ENCODE measurements around the gene ARHGAP24. TPM values are rescaled to one million over a fixed set of nuclear protein-coding genes. Genes with fewer than 3 reads are reported as not detected.

Gene ARHGAP24
- total and polyA plus RNA-seq, 12 donors: 6.7 to 35.5 (median 23.9) TPM

DNA sequence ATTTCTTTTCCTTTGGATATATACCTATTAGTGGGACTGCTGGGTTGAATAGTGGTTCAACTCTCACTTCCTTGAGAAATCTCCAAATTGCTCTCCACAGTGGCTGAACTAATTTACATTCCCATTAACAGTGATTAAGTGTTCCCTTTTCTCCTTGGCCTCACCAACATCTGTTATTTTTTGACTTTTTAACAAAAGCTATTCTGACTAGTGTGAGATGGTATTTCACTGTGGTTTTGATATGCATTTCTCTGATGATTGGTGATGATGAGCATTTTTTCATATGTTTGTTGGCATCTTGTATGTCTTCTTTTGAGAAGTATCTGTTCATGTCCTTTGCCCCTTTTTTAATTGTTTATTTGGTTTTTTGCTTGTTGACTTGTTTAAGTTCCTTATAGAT, 471.9 kb downstream of the ARHGAP24 start:
- no peak overlapping the region for H3K4me3 ChIP-seq
- H3K9me3 ChIP-seq: peaks cover 0 to 5% (median 0%) of the 10 kb centered on the region in 11 donors
- intact Hi-C loops (cut with DNase I): no loop called here
- no peak overlapping the region for H3K27ac ChIP-seq
- ATAC-seq: no peak
- H3K27me3 ChIP-seq: no peaks in the 10 kb centered on the region
- no peak for DNase-seq
- TF ChIP-seq, protein P1, sequence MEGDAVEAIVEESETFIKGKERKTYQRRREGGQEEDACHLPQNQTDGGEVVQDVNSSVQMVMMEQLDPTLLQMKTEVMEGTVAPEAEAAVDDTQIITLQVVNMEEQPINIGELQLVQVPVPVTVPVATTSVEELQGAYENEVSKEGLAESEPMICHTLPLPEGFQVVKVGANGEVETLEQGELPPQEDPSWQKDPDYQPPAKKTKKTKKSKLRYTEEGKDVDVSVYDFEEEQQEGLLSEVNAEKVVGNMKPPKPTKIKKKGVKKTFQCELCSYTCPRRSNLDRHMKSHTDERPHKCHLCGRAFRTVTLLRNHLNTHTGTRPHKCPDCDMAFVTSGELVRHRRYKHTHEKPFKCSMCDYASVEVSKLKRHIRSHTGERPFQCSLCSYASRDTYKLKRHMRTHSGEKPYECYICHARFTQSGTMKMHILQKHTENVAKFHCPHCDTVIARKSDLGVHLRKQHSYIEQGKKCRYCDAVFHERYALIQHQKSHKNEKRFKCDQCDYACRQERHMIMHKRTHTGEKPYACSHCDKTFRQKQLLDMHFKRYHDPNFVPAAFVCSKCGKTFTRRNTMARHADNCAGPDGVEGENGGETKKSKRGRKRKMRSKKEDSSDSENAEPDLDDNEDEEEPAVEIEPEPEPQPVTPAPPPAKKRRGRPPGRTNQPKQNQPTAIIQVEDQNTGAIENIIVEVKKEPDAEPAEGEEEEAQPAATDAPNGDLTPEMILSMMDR (IDR thresholded peaks at IDR 0.05): no peak
- no peaks in the 10 kb centered on the region for H3K36me3 ChIP-seq
- peaks cover 0 to 2% (median 0%) of the 10 kb centered on the region in 9 donors for H3K4me1 ChIP-seq

DNA sequence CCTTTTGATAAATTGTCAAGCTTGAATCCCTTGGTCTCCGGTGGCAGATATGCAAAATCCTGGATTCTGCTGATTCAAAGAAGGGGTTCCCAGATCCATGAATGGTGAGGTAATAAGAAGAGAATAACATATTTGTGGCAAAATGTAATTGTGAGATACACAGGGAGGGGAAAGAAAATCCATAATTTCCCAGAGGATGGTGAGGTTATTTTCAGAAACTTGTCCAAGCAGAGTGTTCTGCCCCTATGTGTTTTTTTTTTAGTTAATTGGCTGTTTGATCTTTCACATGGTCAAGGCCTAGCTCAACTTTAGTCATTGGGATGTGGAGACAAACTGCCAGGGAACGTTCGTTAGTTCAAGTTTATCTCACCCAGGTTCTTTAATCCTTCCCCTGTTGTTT, 476.1 kb downstream of the ARHGAP24 start:
- WGBS, 2 donors: 77 to 83% methylated on average over 3 of the region's 3 CpGs
- Histone ChIP-seq H3K27me3 (no peaks in the 10 kb centered on the region), H3K36me3 (no peaks in the 10 kb centered on the region), H3K4me1 (peaks cover 0 to 21% (median 11%) of the 10 kb centered on the region in 9 donors), H3K4me3 (no peak overlapping the region), H3K27ac (no peak overlapping the region), H3K9me3 (no peaks in the 10 kb centered on the region)
- TF ChIP-seq, protein P1 (IDR thresholded peaks at IDR 0.05): no peak
- intact Hi-C loops (cut with DNase I): loop anchor here in 1 of 10 donors (10.0 kb wide), 1 partner anchor 866 kb away; no protein-coding TSS in a partner anchor
- DNase-seq (no peak), ATAC-seq (no peak)

DNA sequence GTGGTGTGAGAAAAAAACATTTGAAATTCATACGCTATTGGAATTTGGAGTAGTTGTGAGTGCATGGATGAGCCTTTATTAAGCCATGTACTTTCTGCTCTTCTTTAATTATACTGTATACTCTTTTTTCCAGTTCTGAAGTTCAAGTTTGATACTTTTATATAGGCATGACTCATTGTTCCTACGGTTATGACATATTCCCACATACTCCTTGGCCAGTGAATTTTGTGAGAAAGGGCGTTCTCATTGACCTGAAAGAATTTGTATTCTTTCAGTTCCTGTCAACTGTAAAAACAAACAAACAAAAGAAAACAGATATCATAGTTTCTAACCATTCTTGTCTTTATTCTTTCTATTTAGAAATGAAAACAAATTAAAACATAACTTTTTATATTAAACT, 477.6 kb downstream of the ARHGAP24 start:
- TF ChIP-seq, protein P1 (IDR thresholded peaks at IDR 0.05): no peak
- DNase-seq: no peak
- ATAC-seq: peak in 1 of 8 donors; percentile 44
- WGBS, 2 donors: 80% methylated on average over 3 of the region's 3 CpGs
- no peak overlapping the region for H3K4me3 ChIP-seq
- peaks cover 0 to 21% (median 11%) of the 10 kb centered on the region in 9 donors for H3K4me1 ChIP-seq
- H3K36me3 ChIP-seq: no peaks in the 10 kb centered on the region
- no peaks in the 10 kb centered on the region for H3K27me3 ChIP-seq
- no peak overlapping the region for H3K27ac ChIP-seq
- H3K9me3 ChIP-seq: no peaks in the 10 kb centered on the region
- intact Hi-C loops (cut with DNase I): loop anchor here in 1 of 10 donors (10.0 kb wide), 1 partner anchor 868 kb away; no protein-coding TSS in a partner anchor

DNA sequence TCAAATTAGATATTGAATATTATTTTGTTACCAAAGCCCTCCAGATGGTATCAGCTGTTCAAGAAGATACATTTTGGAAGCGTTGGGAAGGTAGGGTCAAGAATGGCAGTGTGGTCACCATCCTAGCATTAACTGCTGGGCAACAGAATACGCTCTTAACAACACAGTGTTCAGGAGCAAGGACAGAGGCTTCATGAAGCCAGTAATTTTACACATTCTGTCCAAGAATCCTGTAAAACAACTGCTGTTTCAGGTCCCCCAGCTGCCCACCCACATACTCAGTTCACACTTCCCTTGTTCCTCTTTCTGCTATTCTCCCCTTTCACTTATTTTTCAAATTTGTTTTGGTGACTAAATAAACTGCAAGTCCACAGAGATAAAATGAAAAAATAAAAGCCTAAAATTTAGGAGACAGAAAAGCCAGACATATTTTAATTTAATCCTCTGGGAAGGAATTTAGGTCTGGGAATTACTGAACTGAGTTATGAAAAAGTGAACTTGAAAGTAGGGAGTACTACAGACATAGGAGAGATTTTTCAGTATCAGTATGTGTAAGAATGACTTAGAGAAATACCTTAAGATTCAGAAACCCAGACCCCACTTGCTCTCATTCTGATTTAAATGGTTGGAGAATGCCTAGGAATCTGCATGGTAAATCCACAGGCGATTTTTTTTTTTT, 478.2 kb downstream of the ARHGAP24 start:
- Histone ChIP-seq H3K9me3 (no peaks in the 10 kb centered on the region), H3K4me3 (no peak overlapping the region), H3K27ac (peak overlapping the region in 2 of 10 donors; percentile 1 to 23), H3K4me1 (peaks cover 0 to 21% (median 11%) of the 10 kb centered on the region in 9 donors), H3K36me3 (no peaks in the 10 kb centered on the region), H3K27me3 (no peaks in the 10 kb centered on the region)
- TF ChIP-seq, protein P1 (IDR thresholded peaks at IDR 0.05): no peak
- ATAC-seq: peak in 5 of 8 donors; percentile 13 to 63 (median 37)
- intact Hi-C loops (cut with DNase I): loop anchor here in 1 of 10 donors (10.0 kb wide), 1 partner anchor 868 kb away; no protein-coding TSS in a partner anchor
- DNase-seq: no peak
- WGBS, 2 donors: 59 to 71% methylated on average over 3 of the region's 3 CpGs
